Measurements from ENCODE around the gene MTURN. TPM values are rescaled to one million over a fixed set of nuclear protein-coding genes. Genes with fewer than 3 reads are reported as not detected.
A peak's percentile ranks its signal among the peaks of the same experiment; 100 is the strongest.

MTURN gene
- total RNA-seq, 1 donor from 2014 or later, result 18.0 TPM

DNA sequence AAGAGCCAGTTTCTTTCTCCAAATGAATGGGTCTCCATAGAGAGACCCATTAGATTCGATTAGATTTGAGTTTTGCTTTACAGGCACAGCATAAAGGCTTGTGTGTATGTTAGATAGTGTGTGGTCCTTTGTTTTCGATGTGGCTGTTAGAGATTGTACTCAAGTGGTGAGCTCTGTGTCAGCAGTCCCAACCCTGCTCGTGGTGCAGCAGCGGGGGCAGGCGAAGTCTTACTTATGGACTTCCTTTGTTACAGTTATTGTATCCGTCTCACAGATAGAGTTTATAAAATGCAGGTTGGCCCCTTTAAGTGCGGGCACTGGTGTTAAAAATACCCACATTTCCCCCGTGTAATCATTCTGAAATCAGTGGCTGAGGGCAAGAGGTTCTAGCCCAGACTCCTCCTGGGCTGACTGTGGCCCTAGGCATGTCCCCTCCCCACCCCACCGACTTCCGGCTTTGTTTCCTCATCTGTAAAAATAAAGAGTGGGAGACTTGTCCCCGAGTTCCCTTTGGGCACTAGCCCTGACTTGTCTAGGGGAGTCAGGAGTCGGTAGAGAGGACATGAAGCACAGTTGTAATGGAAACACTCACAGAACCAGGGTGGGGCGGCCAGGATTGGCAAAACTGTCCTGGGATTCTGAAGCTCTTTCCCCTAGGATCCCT, 28.6 kb downstream of the MTURN start:
- no peak overlapping the region for H3K4me3 ChIP-seq
- peak overlapping the region; percentile 4 for H3K27ac ChIP-seq
- no peak for DNase-seq (ENCODE audit: low spot score)
- H3K4me3 Mint-ChIP-seq, result peak overlapping the region; percentile 68
- no peaks in the 10 kb centered on the region for H3K79me2 ChIP-seq (ENCODE audit: low read depth)
- peaks cover 27% of the 10 kb centered on the region for H3F3A ChIP-seq (ENCODE audit: low read depth)
- peaks cover 13% of the 10 kb centered on the region for H4K20me1 ChIP-seq (ENCODE audit: low read depth)
- H3K4me1 ChIP-seq, result peaks cover 35% of the 10 kb centered on the region
- peaks cover 2% of the 10 kb centered on the region for H3K36me3 Mint-ChIP-seq
- no peaks in the 10 kb centered on the region for H3K27me3 ChIP-seq
- H3K27ac Mint-ChIP-seq, result peak overlapping the region; percentile 46
- H3K9ac ChIP-seq, result no peak overlapping the region
- H3K27me3 Mint-ChIP-seq (ENCODE audit: insufficient read depth, low read depth), result peaks cover 6% of the 10 kb centered on the region
- no peak overlapping the region for H2AFZ ChIP-seq (replicated peaks)
- TF ChIP-seq EZH2phosphoT487 (IDR thresholded peaks at IDR 0.05), result no peak
- TF ChIP-seq CTCF (IDR thresholded peaks at IDR 0.05), result no peak
- TF ChIP-seq EZH2 (IDR thresholded peaks at IDR 0.05), result no peak
- no peaks in the 10 kb centered on the region for H3K36me3 ChIP-seq
- peaks cover 85% of the 10 kb centered on the region for H3K4me1 Mint-ChIP-seq
- peak overlapping the region; percentile 67 for H3K4me2 ChIP-seq
- no peaks in the 10 kb centered on the region for H3K9me3 Mint-ChIP-seq
- no peaks in the 10 kb centered on the region for H3K9me3 ChIP-seq (ENCODE audit: low read depth)

GRCh38 chr7:30164567-30164966, 29.8 kb downstream of the MTURN start:
- no peak overlapping the region for H3K9ac ChIP-seq
- H3K4me3 ChIP-seq, result no peak overlapping the region
- TF ChIP-seq CTCF (IDR thresholded peaks at IDR 0.05), result peak; percentile 74
- TF ChIP-seq EZH2phosphoT487 (IDR thresholded peaks at IDR 0.05), result no peak
- H4K20me1 ChIP-seq (ENCODE audit: low read depth), result peaks cover 13% of the 10 kb centered on the region
- no peaks in the 10 kb centered on the region for H3K9me3 ChIP-seq (ENCODE audit: low read depth)
- H3K79me2 ChIP-seq (ENCODE audit: low read depth), result no peaks in the 10 kb centered on the region
- peaks cover 6% of the 10 kb centered on the region for H3K27me3 Mint-ChIP-seq (ENCODE audit: insufficient read depth, low read depth)
- peaks cover 30% of the 10 kb centered on the region for H3F3A ChIP-seq (ENCODE audit: low read depth)
- no peaks in the 10 kb centered on the region for H3K9me3 Mint-ChIP-seq
- H3K4me1 ChIP-seq, result peaks cover 44% of the 10 kb centered on the region
- peaks cover 85% of the 10 kb centered on the region for H3K4me1 Mint-ChIP-seq
- peak; percentile 67 for DNase-seq (ENCODE audit: low spot score)
- H2AFZ ChIP-seq (replicated peaks), result no peak overlapping the region
- peaks cover 2% of the 10 kb centered on the region for H3K36me3 Mint-ChIP-seq
- no peak overlapping the region for H3K27ac ChIP-seq
- no peaks in the 10 kb centered on the region for H3K36me3 ChIP-seq
- H3K27ac Mint-ChIP-seq, result peak overlapping the region; percentile 23
- H3K4me2 ChIP-seq, result peak overlapping the region; percentile 67
- no peak overlapping the region for H3K4me3 Mint-ChIP-seq
- H3K27me3 ChIP-seq, result no peaks in the 10 kb centered on the region

- Mint-ChIP-seq H3K4me3 (no peak overlapping the region), H3K27me3 (ENCODE audit: insufficient read depth, low read depth) (peaks cover 9% of the 10 kb centered on the region), H3K4me1 (peaks cover 84% of the 10 kb centered on the region), H3K36me3 (peaks cover 2% of the 10 kb centered on the region), H3K9me3 (no peaks in the 10 kb centered on the region), H3K27ac (no peak overlapping the region)
- no peak overlapping the region for H2AFZ ChIP-seq (replicated peaks)
- no peak overlapping the region for H3K4me3 ChIP-seq
- no peak overlapping the region for H3K4me2 ChIP-seq
- H3K79me2 ChIP-seq (ENCODE audit: low read depth), result no peaks in the 10 kb centered on the region
- no peaks in the 10 kb centered on the region for H3K9me3 ChIP-seq (ENCODE audit: low read depth)
- no peak for TF ChIP-seq EZH2phosphoT487 (IDR thresholded peaks at IDR 0.05)
- TF ChIP-seq EZH2 (IDR thresholded peaks at IDR 0.05), result no peak
- no peak for TF ChIP-seq CTCF (IDR thresholded peaks at IDR 0.05)
- H3K9ac ChIP-seq, result no peak overlapping the region
- H4K20me1 ChIP-seq (ENCODE audit: low read depth), result peaks cover 9% of the 10 kb centered on the region
- no peak for DNase-seq (ENCODE audit: low spot score)
- H3F3A ChIP-seq (ENCODE audit: low read depth), result peaks cover 30% of the 10 kb centered on the region
- H3K36me3 ChIP-seq, result no peaks in the 10 kb centered on the region
- no peak overlapping the region for H3K27ac ChIP-seq
- H3K4me1 ChIP-seq, result peaks cover 44% of the 10 kb centered on the region
- no peaks in the 10 kb centered on the region for H3K27me3 ChIP-seq
Measured at GRCh38 chr7:30165590-30165989, 30.8 kb downstream of the MTURN start.

Measured in neural progenitor cell (in vitro differentiated cells).